BE2C (cell line): ENCODE data around the gene PARVA.

ENCODE experiments used
- DNase-seq: peaks from one replicate; pipeline ENCODE4 v3.0.0-alpha.2; 2020
- H3K27me3 ChIP-seq: fragments of 250-450 bp; sonication (Bioruptor Pico); 2 replicates; pipeline ENCODE4 v1.5.1; 2020; ENCODE audit warnings: mild to moderate bottlenecking
- H3K36me3 ChIP-seq: fragments of 250-450 bp; sonication (Bioruptor Pico); 2 replicates; pipeline ENCODE4 v1.5.1; 2020; ENCODE audit warnings: mild to moderate bottlenecking
- H3K4me1 ChIP-seq: fragments of 250-450 bp; sonication (Bioruptor Pico); 2 replicates; pipeline ENCODE4 v1.5.1; 2020
- H3K4me3 ChIP-seq: 2 replicates; pipeline ENCODE4 v1.5.1; 2011; ENCODE audit warnings: low read depth, low read length
- H3K9me3 ChIP-seq: fragments of 250-450 bp; sonication (Bioruptor Pico); 2 replicates; pipeline ENCODE4 v1.5.1; 2020
- TF ChIP-seq, protein P1 (sequence below): IDR thresholded peaks from 2 replicates; pipeline ENCODE4 v1.5.1; 2012; ENCODE audit warnings: mild to moderate bottlenecking, low read depth, low read length

Gene PARVA

DNA sequence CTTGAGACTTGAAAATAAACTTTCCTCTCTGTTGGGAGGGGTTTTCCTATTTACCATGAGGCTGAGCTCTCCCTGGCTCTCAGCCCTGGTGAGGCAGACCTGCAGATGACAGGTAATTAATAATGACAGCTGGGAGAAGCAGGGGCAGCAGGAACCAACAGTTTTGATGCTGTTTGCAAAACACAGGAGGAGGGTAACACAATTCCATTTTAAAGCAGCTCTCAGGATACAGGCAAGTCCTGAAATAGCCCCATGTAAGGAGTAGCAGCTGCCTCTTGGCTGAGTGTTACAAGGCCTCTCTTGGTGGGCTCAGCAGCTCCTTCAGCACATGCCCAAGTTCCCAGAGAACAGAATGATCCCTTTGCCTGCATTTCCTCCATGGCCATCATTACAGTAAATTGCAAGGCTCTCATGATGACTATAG lies 13.3 kb downstream of the PARVA start:
- Histone ChIP-seq H3K9me3 (no peaks in the 10 kb centered on the region), H3K27me3 (no peaks in the 10 kb centered on the region), H3K36me3 (no peaks in the 10 kb centered on the region), H3K4me3 (no peak overlapping the region), H3K4me1 (peaks cover 43% of the 10 kb centered on the region)
- TF ChIP-seq, protein P1, sequence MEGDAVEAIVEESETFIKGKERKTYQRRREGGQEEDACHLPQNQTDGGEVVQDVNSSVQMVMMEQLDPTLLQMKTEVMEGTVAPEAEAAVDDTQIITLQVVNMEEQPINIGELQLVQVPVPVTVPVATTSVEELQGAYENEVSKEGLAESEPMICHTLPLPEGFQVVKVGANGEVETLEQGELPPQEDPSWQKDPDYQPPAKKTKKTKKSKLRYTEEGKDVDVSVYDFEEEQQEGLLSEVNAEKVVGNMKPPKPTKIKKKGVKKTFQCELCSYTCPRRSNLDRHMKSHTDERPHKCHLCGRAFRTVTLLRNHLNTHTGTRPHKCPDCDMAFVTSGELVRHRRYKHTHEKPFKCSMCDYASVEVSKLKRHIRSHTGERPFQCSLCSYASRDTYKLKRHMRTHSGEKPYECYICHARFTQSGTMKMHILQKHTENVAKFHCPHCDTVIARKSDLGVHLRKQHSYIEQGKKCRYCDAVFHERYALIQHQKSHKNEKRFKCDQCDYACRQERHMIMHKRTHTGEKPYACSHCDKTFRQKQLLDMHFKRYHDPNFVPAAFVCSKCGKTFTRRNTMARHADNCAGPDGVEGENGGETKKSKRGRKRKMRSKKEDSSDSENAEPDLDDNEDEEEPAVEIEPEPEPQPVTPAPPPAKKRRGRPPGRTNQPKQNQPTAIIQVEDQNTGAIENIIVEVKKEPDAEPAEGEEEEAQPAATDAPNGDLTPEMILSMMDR = no peak
- DNase-seq = no peak

GRCh38 chr11:12392672-12393071 lies 15.3 kb downstream of the PARVA start:
- TF ChIP-seq, protein P1 = no peak
- H3K36me3 ChIP-seq = no peaks in the 10 kb centered on the region
- DNase-seq = no peak
- no peak overlapping the region for H3K4me3 ChIP-seq
- H3K27me3 ChIP-seq = no peaks in the 10 kb centered on the region
- H3K4me1 ChIP-seq = peaks cover 31% of the 10 kb centered on the region
- H3K9me3 ChIP-seq = no peaks in the 10 kb centered on the region

- Histone ChIP-seq H3K9me3 (no peaks in the 10 kb centered on the region), H3K4me3 (no peak overlapping the region), H3K36me3 (no peaks in the 10 kb centered on the region), H3K4me1 (peaks cover 26% of the 10 kb centered on the region), H3K27me3 (no peaks in the 10 kb centered on the region)
- TF ChIP-seq, protein P1 = no peak
- no peak for DNase-seq
Measured at GRCh38 chr11:12393691-12394090, 16.3 kb downstream of the PARVA start.

GRCh38 chr11:12394601-12395000 lies 17.2 kb downstream of the PARVA start:
- H3K4me1 ChIP-seq = peaks cover 18% of the 10 kb centered on the region
- TF ChIP-seq, protein P1 = no peak
- no peak overlapping the region for H3K4me3 ChIP-seq
- no peaks in the 10 kb centered on the region for H3K27me3 ChIP-seq
- H3K36me3 ChIP-seq = no peaks in the 10 kb centered on the region
- no peak for DNase-seq
- no peaks in the 10 kb centered on the region for H3K9me3 ChIP-seq

- Histone ChIP-seq H3K4me1 (peaks cover 11% of the 10 kb centered on the region), H3K27me3 (no peaks in the 10 kb centered on the region), H3K4me3 (no peak overlapping the region), H3K9me3 (no peaks in the 10 kb centered on the region), H3K36me3 (no peaks in the 10 kb centered on the region)
- no peak for DNase-seq
- TF ChIP-seq, protein P1 = no peak
Measured at GRCh38 chr11:12395333-12395732, 18.0 kb downstream of the PARVA start.

DNA sequence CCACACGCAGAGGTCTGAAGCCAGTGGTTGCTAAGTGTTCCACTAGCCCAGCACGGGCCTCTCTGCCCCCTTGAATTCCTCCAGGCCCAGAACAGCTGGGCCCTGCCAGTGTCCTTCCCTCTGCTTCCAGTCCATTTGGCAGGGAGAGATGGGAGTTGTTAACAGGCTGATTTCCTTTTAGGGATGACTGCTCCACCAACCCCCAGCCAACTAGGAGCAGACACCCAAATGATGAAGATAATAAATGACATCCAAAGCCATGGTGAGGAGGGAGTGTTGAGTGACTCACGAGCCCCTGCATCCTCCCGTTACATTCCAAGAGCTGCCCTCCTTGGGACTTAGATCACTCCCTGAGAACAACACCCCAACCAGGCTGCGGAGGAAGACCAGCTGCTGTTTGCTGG lies 20.6 kb downstream of the PARVA start:
- Histone ChIP-seq H3K9me3 (no peaks in the 10 kb centered on the region), H3K4me1 (no peaks in the 10 kb centered on the region), H3K36me3 (no peaks in the 10 kb centered on the region), H3K4me3 (no peak overlapping the region), H3K27me3 (no peaks in the 10 kb centered on the region)
- TF ChIP-seq, protein P1 = no peak
- peak; percentile 44 for DNase-seq
